ENCODE data around the gene TBCK. TPM values are rescaled to one million over a fixed set of nuclear protein-coding genes. Genes with fewer than 3 reads are reported as not detected.
"Not testable (repeated sequence)": the region's sequence is repeated elsewhere in the genome, so short reads cannot be mapped to it uniquely, and the experiment has no call there.

TBCK gene
- total RNA-seq, 1 experiment from 2014 or later: 7.6 TPM

DNA sequence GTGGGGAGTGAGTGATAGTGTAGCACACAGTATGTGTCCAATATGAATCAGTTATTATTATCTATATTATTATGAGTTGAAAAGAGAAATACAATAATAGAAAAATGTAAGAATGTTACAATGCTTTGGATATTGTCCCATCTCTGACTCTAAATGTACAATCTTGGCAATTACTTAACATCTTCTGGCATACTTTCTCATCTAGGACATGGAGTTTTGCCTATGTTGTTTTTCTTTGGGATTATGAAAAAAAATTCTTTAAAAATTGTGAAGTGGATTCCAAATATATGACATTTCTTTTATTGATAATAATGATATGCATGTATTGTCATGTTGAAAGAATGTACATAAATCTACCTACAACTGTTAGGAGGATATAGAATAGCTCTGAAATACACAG, 84.1 kb downstream of the TBCK start:
- H3K9me2 ChIP-seq (replicated peaks; ENCODE audit: low read length): no peaks in the 10 kb centered on the region
- no peaks in the 10 kb centered on the region for H4K20me1 ChIP-seq (ENCODE audit: low read length)
- POLR2A ChIA-PET (ENCODE audit: unreplicated experiment): no interaction called here
- H3K36me3 ChIP-seq (ENCODE audit: low read depth, low read length): no peaks in the 10 kb centered on the region; the same call in none of the 2 replicates
- no peaks in the 10 kb centered on the region for H3K79me2 ChIP-seq (ENCODE audit: low read length)
- H3K9ac ChIP-seq (ENCODE audit: low read length): no peak overlapping the region
- DNase-seq (peak; percentile 7), ATAC-seq (no peak)
- no peaks in the 10 kb centered on the region for H3K27me3 ChIP-seq (ENCODE audit: low read length)
- no TSS peak for BruUV-seq (replicated peaks)
- H3K9me3 ChIP-seq (ENCODE audit: low read length): no peaks in the 10 kb centered on the region
- H3K4me2 ChIP-seq (ENCODE audit: low read length): no peak overlapping the region
- H2AFZ ChIP-seq (ENCODE audit: low read length): no peak overlapping the region
- no peak for TF ChIP-seq EZH2phosphoT487 (IDR thresholded peaks at IDR 0.05; ENCODE audit: borderline replicate concordance, low read length)
- TF ChIP-seq EZH2 (IDR thresholded peaks at IDR 0.05; ENCODE audit: low read length, unreplicated experiment): no peak
- TF ChIP-seq, protein P1, sequence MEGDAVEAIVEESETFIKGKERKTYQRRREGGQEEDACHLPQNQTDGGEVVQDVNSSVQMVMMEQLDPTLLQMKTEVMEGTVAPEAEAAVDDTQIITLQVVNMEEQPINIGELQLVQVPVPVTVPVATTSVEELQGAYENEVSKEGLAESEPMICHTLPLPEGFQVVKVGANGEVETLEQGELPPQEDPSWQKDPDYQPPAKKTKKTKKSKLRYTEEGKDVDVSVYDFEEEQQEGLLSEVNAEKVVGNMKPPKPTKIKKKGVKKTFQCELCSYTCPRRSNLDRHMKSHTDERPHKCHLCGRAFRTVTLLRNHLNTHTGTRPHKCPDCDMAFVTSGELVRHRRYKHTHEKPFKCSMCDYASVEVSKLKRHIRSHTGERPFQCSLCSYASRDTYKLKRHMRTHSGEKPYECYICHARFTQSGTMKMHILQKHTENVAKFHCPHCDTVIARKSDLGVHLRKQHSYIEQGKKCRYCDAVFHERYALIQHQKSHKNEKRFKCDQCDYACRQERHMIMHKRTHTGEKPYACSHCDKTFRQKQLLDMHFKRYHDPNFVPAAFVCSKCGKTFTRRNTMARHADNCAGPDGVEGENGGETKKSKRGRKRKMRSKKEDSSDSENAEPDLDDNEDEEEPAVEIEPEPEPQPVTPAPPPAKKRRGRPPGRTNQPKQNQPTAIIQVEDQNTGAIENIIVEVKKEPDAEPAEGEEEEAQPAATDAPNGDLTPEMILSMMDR (conservative IDR thresholded peaks at IDR 0.05; ENCODE audit: low read depth, low read length): no peak
- H3F3A ChIP-seq (ENCODE audit: low read length, unreplicated experiment): no peaks in the 10 kb centered on the region
- CTCF ChIA-PET: no interaction called here
- intact Hi-C loops (cut with micrococcal nuclease): no loop called here
- no peak overlapping the region for H3K27ac ChIP-seq (ENCODE audit: low read length)
- no peak overlapping the region for H3K4me3 ChIP-seq (ENCODE audit: low read length)
- peaks cover 4% of the 10 kb centered on the region; the same call in 1 of the 2 replicates for H3K4me1 ChIP-seq (ENCODE audit: insufficient read depth, low read length)

DNA sequence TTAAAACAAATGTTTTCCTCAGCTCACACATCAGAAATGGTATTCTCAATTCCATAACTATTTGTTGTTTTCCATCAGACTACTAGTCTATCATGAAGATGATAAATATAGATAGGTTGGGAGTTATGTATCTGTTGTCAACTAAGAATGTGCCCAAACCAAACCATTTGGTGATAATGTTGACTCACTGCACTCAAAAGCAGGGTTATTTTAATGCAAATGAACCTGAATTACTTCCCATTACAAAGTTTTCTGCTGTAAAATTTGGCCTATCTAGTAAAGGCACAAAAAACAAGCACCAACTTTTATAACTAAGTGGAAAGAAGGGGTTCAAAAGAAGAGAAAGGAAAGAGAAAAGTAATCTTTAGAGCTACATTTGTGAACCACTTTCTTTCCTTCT, 93.5 kb downstream of the TBCK start:
- ATAC-seq (no peak), DNase-seq (no peak)
- Histone ChIP-seq H2AFZ (ENCODE audit: low read length) (no peak overlapping the region), H3K4me2 (ENCODE audit: low read length) (no peak overlapping the region), H3K9ac (ENCODE audit: low read length) (no peak overlapping the region), H3K27me3 (ENCODE audit: low read length) (no peaks in the 10 kb centered on the region), H4K20me1 (ENCODE audit: low read length) (no peaks in the 10 kb centered on the region), H3K9me3 (ENCODE audit: low read length) (no peaks in the 10 kb centered on the region), H3K36me3 (ENCODE audit: low read depth, low read length) (no peaks in the 10 kb centered on the region), H3K79me2 (ENCODE audit: low read length) (no peaks in the 10 kb centered on the region), H3K27ac (ENCODE audit: low read length) (no peak overlapping the region), H3K9me2 (replicated peaks; ENCODE audit: low read length) (no peaks in the 10 kb centered on the region), H3F3A (ENCODE audit: low read length, unreplicated experiment) (no peaks in the 10 kb centered on the region), H3K4me3 (ENCODE audit: low read length) (no peak overlapping the region), H3K4me1 (ENCODE audit: insufficient read depth, low read length) (no peaks in the 10 kb centered on the region)
- intact Hi-C loops (cut with micrococcal nuclease): no loop called here
- no TSS peak for BruUV-seq (replicated peaks)
- ChIA-PET CTCF (no interaction called here), POLR2A (ENCODE audit: unreplicated experiment) (no interaction called here)
- no peak for TF ChIP-seq EZH2 (IDR thresholded peaks at IDR 0.05; ENCODE audit: low read length, unreplicated experiment)
- TF ChIP-seq, protein P1 (conservative IDR thresholded peaks at IDR 0.05; ENCODE audit: low read depth, low read length): no peak
- no peak for TF ChIP-seq EZH2phosphoT487 (IDR thresholded peaks at IDR 0.05; ENCODE audit: borderline replicate concordance, low read length)

DNA sequence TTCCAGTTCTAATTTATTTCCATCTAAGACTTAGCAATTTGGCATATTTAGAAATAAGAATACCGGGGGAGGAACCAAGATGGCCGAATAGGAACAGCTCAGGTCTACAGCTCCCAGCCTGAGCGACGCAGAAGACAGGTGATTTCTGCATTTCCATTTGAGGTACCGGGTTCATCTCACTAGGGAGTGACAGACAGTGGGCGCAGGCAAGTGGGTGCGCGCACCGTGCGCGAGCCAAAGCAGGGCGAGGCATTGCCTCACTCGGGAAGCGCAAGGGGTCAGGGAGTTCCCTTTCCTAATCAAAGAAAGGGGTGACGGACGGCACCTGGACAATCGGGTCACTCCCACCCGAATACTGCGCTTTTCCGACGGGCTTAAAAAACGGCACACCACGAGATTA, 102.7 kb downstream of the TBCK start:
- BruUV-seq (replicated peaks); intact Hi-C loops (cut with micrococcal nuclease); ATAC-seq; H3K27me3 ChIP-seq (ENCODE audit: low read length); POLR2A ChIA-PET (ENCODE audit: unreplicated experiment); DNase-seq; H3K4me3 ChIP-seq (ENCODE audit: low read length); CTCF ChIA-PET; H3K36me3 ChIP-seq (ENCODE audit: low read depth, low read length); H3K79me2 ChIP-seq (ENCODE audit: low read length); H3K4me1 ChIP-seq (ENCODE audit: insufficient read depth, low read length); H3K27ac ChIP-seq (ENCODE audit: low read length); H3K4me2 ChIP-seq (ENCODE audit: low read length); H3K9me2 ChIP-seq (replicated peaks; ENCODE audit: low read length); H2AFZ ChIP-seq (ENCODE audit: low read length); H3F3A ChIP-seq (ENCODE audit: low read length, unreplicated experiment); H3K9me3 ChIP-seq (ENCODE audit: low read length); H4K20me1 ChIP-seq (ENCODE audit: low read length); H3K9ac ChIP-seq (ENCODE audit: low read length): not testable (repeated sequence)

Data from PC-3 (cell line).